Measurements from ENCODE around the gene ZNF518A. TPM values are rescaled to one million over a fixed set of nuclear protein-coding genes. Genes with fewer than 3 reads are reported as not detected.

The ZNF518A gene
- polyA plus RNA-seq, 2 of the 4 experiments (the other 2 are of a cell fraction): 7.3 to 28.9 TPM

GRCh38 chr10:96138102-96138501 lies 8.0 kb downstream of the ZNF518A start:
- WGBS (ENCODE audit: missing lambda C conversion rate): 80% methylated on average over 1 of the region's 1 CpG
- peaks cover 9% of the 10 kb centered on the region; the same call in 2 of the 3 replicates for H3K4me1 ChIP-seq
- H3K27ac ChIP-seq: no peak overlapping the region
- CTCF ChIA-PET: interaction anchor here (1.1 to 1.6 kb wide), 2 partner anchors 68 to 92 kb away, joined by 3 to 4 read pairs; no protein-coding TSS in a partner anchor
- TF ChIP-seq EHF (CRISPR knock-in tag; IDR thresholded peaks at IDR 0.05) (no peak), RCOR1 (IDR thresholded peaks at IDR 0.05; ENCODE audit: low read depth, low read length) (no peak), FOSB (CRISPR knock-in tag; IDR thresholded peaks at IDR 0.05) (no peak), ESRRA (IDR thresholded peaks at IDR 0.05; ENCODE audit: borderline replicate concordance, low read length) (no peak), TP53 (CRISPR knock-in tag; IDR thresholded peaks at IDR 0.05) (no peak), CEBPB (IDR thresholded peaks at IDR 0.05) (no peak), JUNB (IDR thresholded peaks at IDR 0.05) (no peak), PHF8 (IDR thresholded peaks at IDR 0.05; ENCODE audit: borderline replicate concordance, low read depth) (no peak), NPAS2 (CRISPR knock-in tag; IDR thresholded peaks at IDR 0.05; ENCODE audit: borderline replicate concordance) (no peak), SREBF2 (IDR thresholded peaks at IDR 0.05) (no peak), ATOH8 (CRISPR knock-in tag; IDR thresholded peaks at IDR 0.05; ENCODE audit: low read depth) (no peak), NR3C1 (IDR thresholded peaks at IDR 0.05) (no peak), POLR2AphosphoS2 (conservative IDR thresholded peaks at IDR 0.05; ENCODE audit: low read length) (no peak), BCL3 (IDR thresholded peaks at IDR 0.05) (no peak), MAFK (IDR thresholded peaks at IDR 0.05; ENCODE audit: partially characterized antibody) (no peak), RAD21 (conservative IDR thresholded peaks at IDR 0.05 in 1 of 2, IDR thresholded peaks at IDR 0.05 in 1 of 2) (no peak), ELK1 (IDR thresholded peaks at IDR 0.05; ENCODE audit: low read depth, low read length) (no peak), HEYL (CRISPR knock-in tag; IDR thresholded peaks at IDR 0.05) (no peak), FOSL2 (IDR thresholded peaks at IDR 0.05) (no peak), FOSL2 (CRISPR knock-in tag; IDR thresholded peaks at IDR 0.05) (no peak), HDAC2 (IDR thresholded peaks at IDR 0.05) (no peak)
- ATAC-seq (no peak), DNase-seq (ENCODE audit: low read depth in 1 of 2, low spot score in 1 of 2) (no peak), FAIRE-seq (no peak)
- H3K4me2 ChIP-seq: no peak overlapping the region
- no peaks in the 10 kb centered on the region for H3K9me3 ChIP-seq
- POLR2A ChIA-PET: interaction anchor here (0.7 to 1.9 kb wide), 2 partner anchors 8 to 89 kb away, joined by 6 to 7 read pairs; partner anchors contain the start of gene ZNF518A
- H3K4me3 ChIP-seq: no peak overlapping the region

GRCh38 chr10:96152437-96152836 lies 22.3 kb downstream of the ZNF518A start:
- WGBS (ENCODE audit: missing lambda C conversion rate): 81% methylated on average over 4 of the region's 4 CpGs
- FAIRE-seq (no peak), ATAC-seq (no peak)

More at GRCh38 chr10:96152437-96152836, 22.3 kb downstream of the ZNF518A start:
- no peak for DNase-seq (ENCODE audit: low read depth in 1 of 2, low spot score in 1 of 2)
- Histone ChIP-seq H3K4me2 (no peak overlapping the region), H3K4me3 (no peak overlapping the region), H3K4me1 (no peaks in the 10 kb centered on the region), H3K27ac (no peak overlapping the region), H3K9me3 (no peaks in the 10 kb centered on the region)
- POLR2A ChIA-PET: no interaction called here
- CTCF ChIA-PET: no interaction called here
- TF ChIP-seq BHLHE40 (IDR thresholded peaks at IDR 0.05; ENCODE audit: low read depth, low read length): no peak
- no peak for TF ChIP-seq FOSL2 (IDR thresholded peaks at IDR 0.05)
- TF ChIP-seq FOSL2 (CRISPR knock-in tag; IDR thresholded peaks at IDR 0.05): no peak
- no peak for TF ChIP-seq POLR2A (IDR thresholded peaks at IDR 0.05; ENCODE audit: low read length)
- TF ChIP-seq E2F6 (IDR thresholded peaks at IDR 0.05; ENCODE audit: borderline replicate concordance, low read depth): no peak
- no peak for TF ChIP-seq EP300 (IDR thresholded peaks at IDR 0.05)
- TF ChIP-seq RFX5 (IDR thresholded peaks at IDR 0.05): no peak
- no peak for TF ChIP-seq KDM5A (IDR thresholded peaks at IDR 0.05)
- TF ChIP-seq MAZ (IDR thresholded peaks at IDR 0.05; ENCODE audit: borderline replicate concordance, low read depth, low read length): no peak
- no peak for TF ChIP-seq ATOH8 (CRISPR knock-in tag; IDR thresholded peaks at IDR 0.05; ENCODE audit: low read depth)
- no peak for TF ChIP-seq HEYL (CRISPR knock-in tag; IDR thresholded peaks at IDR 0.05)
- TF ChIP-seq USF2 (IDR thresholded peaks at IDR 0.05): no peak

Data from A549 (cell line).